GM12875 (cell line): ENCODE measurements around the gene SLC28A2.
"Not testable (repeated sequence)": the region's sequence is repeated elsewhere in the genome, so short reads cannot be mapped to it uniquely, and the experiment has no call there.

Experiments
- H3K4me3 ChIP-seq: one replicate; pipeline ENCODE4 v1.5.1; 2011; ENCODE audit warnings: low read depth, low read length, control low read depth
- CTCF ChIP-seq: IDR thresholded peaks from 2 replicates; pipeline ENCODE4 v1.5.1; 2011; ENCODE audit warnings: low read depth, mild to moderate bottlenecking, control low read depth, inconsistent platforms, low read length, moderate library complexity, borderline replicate concordance; ENCODE audit not compliant: insufficient read depth

SLC28A2 gene

DNA sequence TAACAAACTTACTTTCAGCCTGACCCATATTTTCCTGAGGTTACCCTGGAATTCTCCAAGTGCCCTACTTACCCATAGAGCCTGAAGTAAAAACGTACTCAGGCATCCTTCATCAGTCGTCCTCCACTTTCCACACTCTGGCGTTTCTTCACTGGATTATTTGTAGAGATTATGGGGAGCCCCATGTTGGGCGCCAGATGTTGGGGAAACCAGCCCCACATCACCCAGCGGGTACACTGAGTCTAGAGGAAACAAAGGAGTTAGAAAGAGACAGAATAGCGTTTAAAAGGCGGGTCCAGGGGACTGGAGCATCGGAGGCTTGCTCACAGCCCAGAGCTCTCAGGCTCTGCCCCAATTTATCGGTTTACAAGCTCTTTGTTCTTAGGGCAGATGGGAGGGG lies 9.7 kb upstream of the SLC28A2 start:
- TF ChIP-seq CTCF: no peak
- no peak overlapping the region for H3K4me3 ChIP-seq

- no peak for TF ChIP-seq CTCF
- no peak overlapping the region for H3K4me3 ChIP-seq
These were observed 2.8 kb upstream of the SLC28A2 start for GRCh38 chr15:45249125-45249780.

GRCh38 chr15:45253330-45253729 lies 1.3 kb downstream of the SLC28A2 start:
- no peak overlapping the region for H3K4me3 ChIP-seq
- peak; percentile 38; the same call in 1 of the 2 replicates for TF ChIP-seq CTCF

GRCh38 chr15:45254405-45254804 lies 2.4 kb downstream of the SLC28A2 start:
- no peak overlapping the region for H3K4me3 ChIP-seq
- no peak for TF ChIP-seq CTCF

GRCh38 chr15:45254824-45255223 lies 2.8 kb downstream of the SLC28A2 start:
- not testable (repeated sequence) for H3K4me3 ChIP-seq

GRCh38 chr15:45259796-45260195 lies 7.8 kb downstream of the SLC28A2 start:
- no peak for TF ChIP-seq CTCF
- no peak overlapping the region for H3K4me3 ChIP-seq

DNA sequence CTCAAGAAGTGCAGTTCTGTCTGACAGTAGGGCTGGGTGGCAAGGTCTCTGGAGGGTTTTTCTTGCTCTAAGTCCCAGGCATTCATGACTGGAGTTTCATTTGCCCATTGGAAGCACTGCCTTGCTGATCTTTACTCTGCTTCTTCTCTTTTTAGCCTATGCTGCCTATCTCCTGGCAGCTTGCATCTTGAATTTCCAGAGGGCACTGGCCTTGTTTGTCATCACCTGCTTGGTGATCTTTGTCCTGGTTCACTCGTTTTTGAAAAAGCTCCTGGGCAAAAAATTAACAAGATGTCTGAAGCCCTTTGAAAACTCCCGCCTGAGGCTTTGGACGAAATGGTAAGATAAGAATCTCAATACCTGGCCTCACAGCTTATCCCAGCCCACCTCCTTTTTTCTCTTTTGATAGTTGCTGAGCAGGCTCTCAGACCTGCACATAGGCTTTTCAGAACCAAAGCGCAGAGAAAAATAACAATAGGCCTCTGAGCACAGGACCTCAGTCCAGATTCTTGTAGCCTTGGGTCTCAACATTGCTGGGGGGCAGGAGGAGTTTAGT lies 10.9 kb downstream of the SLC28A2 start:
- H3K4me3 ChIP-seq: no peak overlapping the region
- no peak for TF ChIP-seq CTCF
